HEK293 (cell line): ENCODE measurements around the gene AAK1.

ENCODE experiments used
- ATF2 ChIP-seq: fragments of 450-650 bp; formaldehyde crosslinking; IDR thresholded peaks from 2 replicates; pipeline ENCODE4 v1.5.1; 2016; ENCODE audit warnings: missing biosample characterization, missing genetic modification characterization, low read depth
- CTCF ChIP-seq: fragments of 450-650 bp; formaldehyde crosslinking; IDR thresholded peaks from 2 replicates; pipeline ENCODE4 v1.5.1; 2016; ENCODE audit warnings: missing biosample characterization, missing genetic modification characterization
- HOXC10 ChIP-seq: sonication (generic); formaldehyde crosslinking; IDR thresholded peaks from 2 replicates; pipeline ENCODE4 v1.8.1; 2023; ENCODE audit warnings: mild to moderate bottlenecking, missing genetic modification reagents
- PRDM10 ChIP-seq: fragments of 450-650 bp; formaldehyde crosslinking; IDR thresholded peaks from 2 replicates; pipeline ENCODE4 v1.5.1; 2016; ENCODE audit warnings: missing biosample characterization, missing genetic modification characterization
- RBAK ChIP-seq: fragments of 450-650 bp; formaldehyde crosslinking; IDR thresholded peaks from 2 replicates; pipeline ENCODE4 v1.5.1; 2016; ENCODE audit warnings: missing biosample characterization, missing genetic modification characterization
- SCRT2 ChIP-seq: fragments of 450-650 bp; formaldehyde crosslinking; IDR thresholded peaks from 2 replicates; pipeline ENCODE4 v1.5.1; 2016; ENCODE audit warnings: missing biosample characterization, missing genetic modification characterization
- SP3 ChIP-seq: fragments of 450-650 bp; formaldehyde crosslinking; IDR thresholded peaks from 2 replicates; pipeline ENCODE4 v1.5.1; 2016; ENCODE audit warnings: missing biosample characterization, missing genetic modification characterization
- ZFHX2 ChIP-seq: fragments of 450-650 bp; formaldehyde crosslinking; conservative IDR thresholded peaks from 2 replicates; pipeline ENCODE4 v1.5.1; 2016; ENCODE audit warnings: missing biosample characterization, missing genetic modification characterization
- ZNF132 ChIP-seq: fragments of 450-650 bp; formaldehyde crosslinking; IDR thresholded peaks from 2 replicates; pipeline ENCODE4 v1.5.1; 2017; ENCODE audit warnings: missing biosample characterization, missing genetic modification characterization, borderline replicate concordance
- ZNF138 ChIP-seq: fragments of 450-650 bp; formaldehyde crosslinking; IDR thresholded peaks from 2 replicates; pipeline ENCODE4 v1.5.1; 2016; ENCODE audit warnings: missing biosample characterization, missing genetic modification characterization, borderline replicate concordance
- ZNF157 ChIP-seq: fragments of 450-650 bp; formaldehyde crosslinking; IDR thresholded peaks from 2 replicates; pipeline ENCODE4 v1.5.1; 2016; ENCODE audit warnings: missing biosample characterization, missing genetic modification characterization
- ZNF311 ChIP-seq: fragments of 450-650 bp; formaldehyde crosslinking; IDR thresholded peaks from 2 replicates; pipeline ENCODE4 v1.5.1; 2017; ENCODE audit warnings: missing biosample characterization, missing genetic modification characterization, borderline replicate concordance
- ZNF366 ChIP-seq: fragments of 450-650 bp; formaldehyde crosslinking; conservative IDR thresholded peaks from 2 replicates; pipeline ENCODE4 v1.5.1; 2016; ENCODE audit warnings: missing biosample characterization, missing genetic modification characterization
- ZNF37A ChIP-seq: fragments of 450-650 bp; IDR thresholded peaks from 2 replicates; pipeline ENCODE4 v1.5.1; 2018; ENCODE audit warnings: missing biosample characterization, missing genetic modification characterization
- ZNF404 ChIP-seq: fragments of 450-650 bp; formaldehyde crosslinking; IDR thresholded peaks from 2 replicates; pipeline ENCODE4 v1.5.1; 2017; ENCODE audit warnings: missing biosample characterization, missing genetic modification characterization
- ZNF513 ChIP-seq: fragments of 450-650 bp; IDR thresholded peaks from 2 replicates; pipeline ENCODE4 v1.5.1; 2018; ENCODE audit warnings: missing biosample characterization, missing genetic modification characterization
- ZNF549 ChIP-seq: fragments of 450-650 bp; IDR thresholded peaks from 2 replicates; pipeline ENCODE4 v1.5.1; 2018; ENCODE audit warnings: missing biosample characterization, missing genetic modification characterization, mild to moderate bottlenecking, inconsistent platforms, moderate library complexity
- ZNF555 ChIP-seq: fragments of 450-650 bp; formaldehyde crosslinking; conservative IDR thresholded peaks from 2 replicates; pipeline ENCODE4 v1.5.1; 2017; ENCODE audit warnings: missing biosample characterization, mild to moderate bottlenecking, missing genetic modification characterization, inconsistent platforms
- ZNF571 ChIP-seq: fragments of 450-650 bp; formaldehyde crosslinking; IDR thresholded peaks from 2 replicates; pipeline ENCODE4 v1.5.0; 2017; ENCODE audit warnings: missing biosample characterization, missing genetic modification characterization
- ZNF600 ChIP-seq: fragments of 450-650 bp; formaldehyde crosslinking; IDR thresholded peaks from 2 replicates; pipeline ENCODE4 v1.5.1; 2016; ENCODE audit warnings: missing biosample characterization, missing genetic modification characterization
- ZNF610 ChIP-seq: fragments of 450-650 bp; formaldehyde crosslinking; IDR thresholded peaks from 2 replicates; pipeline ENCODE4 v1.5.1; 2016; ENCODE audit warnings: missing biosample characterization, missing genetic modification characterization, borderline replicate concordance
- ZNF664 ChIP-seq: fragments of 450-650 bp; formaldehyde crosslinking; IDR thresholded peaks from 2 replicates; pipeline ENCODE4 v1.5.1; 2016; ENCODE audit warnings: missing biosample characterization, missing genetic modification characterization
- ZNF747 ChIP-seq: fragments of 450-650 bp; formaldehyde crosslinking; IDR thresholded peaks from 2 replicates; pipeline ENCODE4 v1.5.1; 2016; ENCODE audit warnings: missing biosample characterization, missing genetic modification characterization
- ZNF76 ChIP-seq: fragments of 450-650 bp; formaldehyde crosslinking; IDR thresholded peaks from 2 replicates; pipeline ENCODE4; 2016; ENCODE audit warnings: low read depth, missing biosample characterization, missing genetic modification characterization, borderline replicate concordance
- ZSCAN18 ChIP-seq: fragments of 450-650 bp; formaldehyde crosslinking; IDR thresholded peaks from 2 replicates; pipeline ENCODE4 v1.5.1; 2016; ENCODE audit warnings: missing biosample characterization, missing genetic modification characterization
- ZSCAN5A ChIP-seq: fragments of 450-650 bp; formaldehyde crosslinking; IDR thresholded peaks from 2 replicates; pipeline ENCODE4 v1.5.1; 2016; ENCODE audit warnings: missing biosample characterization, missing genetic modification characterization

AAK1 gene

GRCh38 chr2:69683170-69683971, 39.8 kb upstream of the AAK1 start (continued):
- peak; percentile 76 for TF ChIP-seq ZNF513 (tag by site-specific recombination)
- no peak for TF ChIP-seq HOXC10 (CRISPR knock-in tag)
- TF ChIP-seq SP3 (tag by site-specific recombination) = 0 out of 2 replicates have a peak, but pooled peaks have one; percentile 24
- no peak for TF ChIP-seq ZNF76 (tag by site-specific recombination)
- 0 out of 2 replicates have a peak, but pooled peaks have one; percentile 41 for TF ChIP-seq PRDM10 (tag by site-specific recombination)
- no peak for TF ChIP-seq ZNF555
- no peak for TF ChIP-seq RBAK (tag by site-specific recombination)
- TF ChIP-seq ZSCAN5A = no peak
- TF ChIP-seq ATF2 (tag by site-specific recombination) = peak; percentile 91
- TF ChIP-seq ZNF600 (tag by site-specific recombination) = 0 out of 2 replicates have a peak, but pooled peaks have one; percentile 16
- no peak for TF ChIP-seq ZNF610 (tag by site-specific recombination)
- no peak for TF ChIP-seq ZNF138 (tag by site-specific recombination)
- TF ChIP-seq ZNF366 (tag by site-specific recombination) = peak; percentile 33; the same call in 1 of the 2 replicates
- peak; percentile 70; the same call in 1 of the 2 replicates for TF ChIP-seq ZNF664 (tag by site-specific recombination)
- no peak for TF ChIP-seq ZSCAN18 (tag by site-specific recombination)
- no peak for TF ChIP-seq ZNF549 (tag by site-specific recombination)
- no peak for TF ChIP-seq ZNF37A (tag by site-specific recombination)
- 0 out of 2 replicates have a peak, but pooled peaks have one; percentile 18 for TF ChIP-seq ZFHX2 (tag by site-specific recombination)
- TF ChIP-seq ZNF132 (tag by site-specific recombination) = no peak
- no peak for TF ChIP-seq ZNF571 (tag by site-specific recombination)
- no peak for TF ChIP-seq ZNF747
- no peak for TF ChIP-seq ZNF404
- no peak for TF ChIP-seq ZNF311 (tag by site-specific recombination)
- no peak for TF ChIP-seq SCRT2 (tag by site-specific recombination)
- TF ChIP-seq ZNF157 (tag by site-specific recombination) = no peak
- TF ChIP-seq CTCF (tag by site-specific recombination) = no peak
